HEK293T (cell line): ENCODE results near the gene ELMO2.

Experiments used
- CTCF ChIA-PET: fragments of 350-600 bp; formaldehyde crosslinking; extraction: SDS; loops from one replicate; lab custom pipeline; 2021; ENCODE audit warnings: antibody characterized with exemption, inconsistent platforms; lab: Yijun Ruan, JAX
- POLR2A ChIA-PET: fragments of 350-600 bp; formaldehyde crosslinking; extraction: SDS; loops from one replicate; lab custom pipeline; 2020; ENCODE audit warnings: antibody characterized with exemption, inconsistent platforms; lab: Yijun Ruan, JAX
- DNase-seq: peaks from one replicate; pipeline ENCODE4 v3.0.0; 2012; ENCODE audit warnings: mixed read lengths; ENCODE audit errors: extremely low spot score
- ARNT ChIP-seq: fragments of 450-650 bp; IDR thresholded peaks from 2 replicates; pipeline ENCODE4 v1.6.1; 2017; ENCODE audit warnings: mild to moderate bottlenecking
- BHLHE40 ChIP-seq: fragments of 450-650 bp; IDR thresholded peaks from 2 replicates; pipeline ENCODE4 v1.6.1; 2016; ENCODE audit warnings: mild to moderate bottlenecking, moderate library complexity, borderline replicate concordance
- CTBP1 ChIP-seq: fragments of 450-650 bp; IDR thresholded peaks from 2 replicates; pipeline ENCODE4 v1.6.1; 2016; ENCODE audit warnings: borderline replicate concordance
- ELF4 ChIP-seq: fragments of 450-650 bp; IDR thresholded peaks from 2 replicates; pipeline ENCODE4 v1.6.1; 2017; ENCODE audit warnings: antibody characterized with exemption
- FOXA1 ChIP-seq: fragments of 450-650 bp; IDR thresholded peaks from 2 replicates; pipeline ENCODE4 v1.6.1; 2016; ENCODE audit warnings: mild to moderate bottlenecking
- FOXK2 ChIP-seq: fragments of 450-650 bp; IDR thresholded peaks from 2 replicates; pipeline ENCODE4 v1.6.1; 2016; ENCODE audit warnings: mild to moderate bottlenecking
- FOXM1 ChIP-seq: fragments of 450-650 bp; IDR thresholded peaks from 2 replicates; pipeline ENCODE4 v1.6.1; 2017; ENCODE audit warnings: mild to moderate bottlenecking, borderline replicate concordance
- HDGF ChIP-seq: fragments of 450-650 bp; IDR thresholded peaks from 2 replicates; pipeline ENCODE4 v1.6.1; 2017; ENCODE audit warnings: antibody characterized with exemption, borderline replicate concordance
- L3MBTL2 ChIP-seq: fragments of 450-650 bp; conservative IDR thresholded peaks from 2 replicates; pipeline ENCODE4 v1.6.1; 2016; ENCODE audit warnings: mild to moderate bottlenecking
- LEF1 ChIP-seq: fragments of 450-650 bp; IDR thresholded peaks from 2 replicates; pipeline ENCODE4 v1.6.1; 2017; ENCODE audit warnings: mild to moderate bottlenecking, borderline replicate concordance
- NFRKB ChIP-seq: fragments of 450-650 bp; IDR thresholded peaks from 2 replicates; pipeline ENCODE4 v1.6.1; 2016; ENCODE audit warnings: mild to moderate bottlenecking, moderate library complexity
- PKNOX1 ChIP-seq: fragments of 450-650 bp; IDR thresholded peaks from 2 replicates; pipeline ENCODE4 v1.6.1; 2016
- SP1 ChIP-seq: fragments of 450-650 bp; IDR thresholded peaks from 2 replicates; pipeline ENCODE4 v1.6.1; 2017
- SUZ12 ChIP-seq: fragments of 450-650 bp; IDR thresholded peaks from 2 replicates; pipeline ENCODE4 v1.6.1; 2016; ENCODE audit warnings: mild to moderate bottlenecking
- TARDBP ChIP-seq: fragments of 450-650 bp; IDR thresholded peaks from 2 replicates; pipeline ENCODE4 v1.6.1; 2016
- ZNF384 ChIP-seq: fragments of 450-650 bp; IDR thresholded peaks from 2 replicates; pipeline ENCODE4 v1.6.1; 2016

Gene ELMO2

GRCh38 chr20:46435146-46435545 lies 28.7 kb upstream of the ELMO2 start:
- no peak for DNase-seq
- POLR2A ChIA-PET, result no interaction called here
- CTCF ChIA-PET, result no interaction called here

GRCh38 chr20:46434597-46434996 lies 28.2 kb upstream of the ELMO2 start:
- TF ChIP-seq BHLHE40 (no peak), TARDBP (no peak), ARNT (no peak), SP1 (no peak), L3MBTL2 (no peak), FOXA1 (no peak), ZNF384 (no peak), LEF1 (no peak), NFRKB (no peak), FOXK2 (no peak)
- ChIA-PET CTCF (no interaction called here), POLR2A (no interaction called here)
- no peak for DNase-seq

More at GRCh38 chr20:46435146-46435545, 28.7 kb upstream of the ELMO2 start:
- no peak for TF ChIP-seq BHLHE40
- no peak for TF ChIP-seq LEF1
- no peak for TF ChIP-seq FOXK2
- TF ChIP-seq L3MBTL2, result no peak
- TF ChIP-seq SUZ12, result no peak

GRCh38 chr20:46433051-46433450 lies 26.6 kb upstream of the ELMO2 start:
- no peak for DNase-seq
- ChIA-PET CTCF (no interaction called here), POLR2A (interaction anchor here (1.2 kb wide), 1 partner anchor 27 kb away, joined by 3 read pairs; the partner anchor contains the start of gene ELMO2)
- no peak for TF ChIP-seq ZNF384
- no peak for TF ChIP-seq SP1
- no peak for TF ChIP-seq FOXM1
- no peak for TF ChIP-seq TARDBP
- no peak for TF ChIP-seq FOXK2
- no peak for TF ChIP-seq CTBP1
- TF ChIP-seq PKNOX1, result no peak
- no peak for TF ChIP-seq SUZ12
- no peak for TF ChIP-seq LEF1
- no peak for TF ChIP-seq NFRKB

GRCh38 chr20:46430921-46431712 lies 24.7 kb upstream of the ELMO2 start:
- no peak for TF ChIP-seq LEF1
- no peak for TF ChIP-seq FOXM1
- TF ChIP-seq CTBP1, result no peak
- no peak for TF ChIP-seq ZNF384
- no peak for TF ChIP-seq FOXA1
- no peak for TF ChIP-seq ARNT
- no peak for TF ChIP-seq TARDBP
- TF ChIP-seq PKNOX1, result no peak
- TF ChIP-seq SP1, result no peak
- POLR2A ChIA-PET, result no interaction called here
- no peak for DNase-seq
- CTCF ChIA-PET, result interaction anchor here (0.6 kb wide), 1 partner anchor 304 kb away, joined by 3 read pairs; no protein-coding TSS in a partner anchor

GRCh38 chr20:46427384-46427783 lies 21.0 kb upstream of the ELMO2 start:
- TF ChIP-seq FOXM1, result no peak
- no peak for TF ChIP-seq SP1
- no peak for TF ChIP-seq PKNOX1
- no peak for TF ChIP-seq ELF4
- TF ChIP-seq BHLHE40, result no peak
- no peak for TF ChIP-seq L3MBTL2
- no peak for TF ChIP-seq SUZ12
- TF ChIP-seq FOXK2, result no peak
- TF ChIP-seq LEF1, result no peak
- no peak for TF ChIP-seq ZNF384
- TF ChIP-seq CTBP1, result no peak
- TF ChIP-seq TARDBP, result no peak
- TF ChIP-seq NFRKB, result no peak
- TF ChIP-seq ARNT, result no peak
- no peak for TF ChIP-seq FOXA1
- ChIA-PET CTCF (no interaction called here), POLR2A (no interaction called here)
- DNase-seq, result no peak

- no peak for DNase-seq
- TF ChIP-seq FOXM1, result no peak
- no peak for TF ChIP-seq TARDBP
- no peak for TF ChIP-seq FOXK2
- TF ChIP-seq BHLHE40, result no peak
- no peak for TF ChIP-seq LEF1
- no peak for TF ChIP-seq FOXA1
- TF ChIP-seq HDGF, result no peak
- TF ChIP-seq SUZ12, result no peak
- ChIA-PET CTCF (no interaction called here), POLR2A (no interaction called here)
Measured at GRCh38 chr20:46423882-46424482, 17.6 kb upstream of the ELMO2 start.
